ENCODE measurements around the gene FGF22. TPM values are rescaled to one million over a fixed set of nuclear protein-coding genes. Genes with fewer than 3 reads are reported as not detected.

The FGF22 gene
- polyA plus RNA-seq, 1 experiment: 0.05 TPM

GRCh38 chr19:648904-649801, 9.5 kb downstream of the FGF22 start:
- H3K4me3 ChIP-seq (ENCODE audit: low read depth, low read length): no peak overlapping the region
- POLR2A ChIA-PET: no interaction called here
- CTCF ChIA-PET: no interaction called here
- H3K27me3 ChIP-seq (ENCODE audit: control insufficient read depth, insufficient read depth, low read length): no peaks in the 10 kb centered on the region
- H3K36me3 ChIP-seq (ENCODE audit: control insufficient read depth, insufficient read depth, low read length): peaks cover 36% of the 10 kb centered on the region
- DNase-seq (ENCODE audit: low read depth): no peak
- no peak for TF ChIP-seq CTCF (IDR thresholded peaks at IDR 0.05; ENCODE audit: insufficient read depth, low read depth, low read length)

GRCh38 chr19:650121-650520, 10.4 kb downstream of the FGF22 start:
- POLR2A ChIA-PET: no interaction called here
- Histone ChIP-seq H3K4me3 (ENCODE audit: low read depth, low read length) (no peak overlapping the region), H3K27me3 (ENCODE audit: control insufficient read depth, insufficient read depth, low read length) (no peaks in the 10 kb centered on the region), H3K36me3 (ENCODE audit: control insufficient read depth, insufficient read depth, low read length) (peaks cover 34% of the 10 kb centered on the region)
- TF ChIP-seq CTCF (IDR thresholded peaks at IDR 0.05; ENCODE audit: insufficient read depth, low read depth, low read length): no peak
- CTCF ChIA-PET: no interaction called here
- DNase-seq (ENCODE audit: low read depth): no peak

GRCh38 chr19:651114-651818, 11.6 kb downstream of the FGF22 start:
- no peaks in the 10 kb centered on the region for H3K27me3 ChIP-seq (ENCODE audit: control insufficient read depth, insufficient read depth, low read length)
- H3K36me3 ChIP-seq (ENCODE audit: control insufficient read depth, insufficient read depth, low read length): peaks cover 31% of the 10 kb centered on the region
- no peak for DNase-seq (ENCODE audit: low read depth)
- no peak for TF ChIP-seq CTCF (IDR thresholded peaks at IDR 0.05; ENCODE audit: insufficient read depth, low read depth, low read length)
- ChIA-PET CTCF (interaction anchor here (1.1 kb wide), 1 partner anchor 16 kb away, joined by 3 read pairs; no protein-coding TSS in a partner anchor), POLR2A (no interaction called here)
- no peak overlapping the region for H3K4me3 ChIP-seq (ENCODE audit: low read depth, low read length)

- DNase-seq (ENCODE audit: low read depth): no peak
- Histone ChIP-seq H3K4me3 (ENCODE audit: low read depth, low read length) (no peak overlapping the region), H3K36me3 (ENCODE audit: control insufficient read depth, insufficient read depth, low read length) (peaks cover 28% of the 10 kb centered on the region), H3K27me3 (ENCODE audit: control insufficient read depth, insufficient read depth, low read length) (no peaks in the 10 kb centered on the region)
- no peak for TF ChIP-seq CTCF (IDR thresholded peaks at IDR 0.05; ENCODE audit: insufficient read depth, low read depth, low read length)
- ChIA-PET POLR2A (no interaction called here), CTCF (interaction anchor here (1.1 kb wide), 1 partner anchor 17 kb away, joined by 3 read pairs; no protein-coding TSS in a partner anchor)
These were observed 12.3 kb downstream of the FGF22 start for GRCh38 chr19:651991-652390.
